Measurements from ENCODE around the gene GPX2. TPM values are rescaled to one million over a fixed set of nuclear protein-coding genes. Genes with fewer than 3 reads are reported as not detected.

GPX2 gene
- total RNA-seq, 1 experiment from 2014 or later: not detected

DNA sequence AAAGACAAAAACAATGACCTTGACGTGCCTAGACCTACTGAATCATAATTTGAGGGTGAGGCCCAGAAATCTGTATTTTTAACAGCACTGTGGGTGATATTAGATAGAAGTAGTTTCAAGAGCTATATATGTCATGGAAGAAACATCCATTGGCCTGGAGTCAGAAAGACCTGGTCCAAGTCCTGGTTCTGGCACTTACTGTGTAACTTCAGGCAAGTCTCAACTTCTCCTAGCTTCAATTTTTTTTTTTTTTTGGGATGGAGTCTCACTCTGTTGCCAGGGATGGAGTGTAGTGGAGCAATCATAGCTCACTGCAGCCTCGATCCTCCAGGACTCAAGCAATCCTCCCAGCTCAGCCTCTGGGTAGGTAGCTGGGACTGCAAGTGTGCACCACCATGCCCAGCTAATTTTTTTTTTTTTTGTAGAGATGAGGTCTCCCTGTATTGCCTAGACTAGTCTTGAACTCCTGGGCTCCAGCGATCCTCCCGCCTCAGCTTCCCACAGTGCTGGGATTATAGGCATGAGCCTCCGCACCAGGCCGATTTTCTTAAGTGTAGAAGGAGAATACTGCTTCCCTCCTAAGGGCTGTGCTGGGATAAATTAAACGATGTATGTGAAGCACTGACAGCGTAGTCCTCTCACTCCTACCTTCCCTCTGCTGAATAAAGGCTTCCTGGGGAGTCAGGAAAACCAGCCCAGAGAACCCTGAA is 14.3 kb upstream of the GPX2 start:
- CTCF ChIA-PET: interaction anchor here (0.7 kb wide), 1 partner anchor 13 kb away, joined by 6 read pairs; no protein-coding TSS in a partner anchor

GRCh38 chr14:64955297-64955696 is 12.8 kb upstream of the GPX2 start:
- Histone ChIP-seq H3K4me1 (ENCODE audit: insufficient read depth, low read length, poor library complexity, severe bottlenecking) (no peaks in the 10 kb centered on the region), H3K27ac (ENCODE audit: low read depth, low read length, poor library complexity, severe bottlenecking) (no peak overlapping the region), H3K9me3 (ENCODE audit: low read depth, low read length, poor library complexity, severe bottlenecking) (no peaks in the 10 kb centered on the region), H3K27me3 (replicated peaks; ENCODE audit: insufficient read depth, low read depth, low read length, poor library complexity) (no peaks in the 10 kb centered on the region), H3K36me3 (ENCODE audit: insufficient read depth, low read length, poor library complexity, severe bottlenecking) (no peaks in the 10 kb centered on the region), H3K4me3 (ENCODE audit: low read depth, low read length, poor library complexity, severe bottlenecking) (no peak overlapping the region)
- intact Hi-C loops (cut with micrococcal nuclease; ENCODE audit: unreplicated experiment): no loop called here
- BruUV-seq (replicated peaks): no TSS peak
- TF ChIP-seq CTCF (conservative IDR thresholded peaks at IDR 0.05; ENCODE audit: low read depth, low read length) (no peak), EZH2 (IDR thresholded peaks at IDR 0.05; ENCODE audit: borderline replicate concordance, low read depth, low read length, poor library complexity, severe bottlenecking) (no peak)
- CTCF ChIA-PET: no interaction called here
- DNase-seq (ENCODE audit: low spot score): no peak
- POLR2A ChIA-PET (ENCODE audit: low non-redundant PET): no interaction called here

More for the DNA sequence above, 14.3 kb upstream of the GPX2 start:
- intact Hi-C loops (cut with micrococcal nuclease; ENCODE audit: unreplicated experiment): no loop called here
- no peaks in the 10 kb centered on the region for H3K36me3 ChIP-seq (ENCODE audit: insufficient read depth, low read length, poor library complexity, severe bottlenecking)
- no peaks in the 10 kb centered on the region for H3K9me3 ChIP-seq (ENCODE audit: low read depth, low read length, poor library complexity, severe bottlenecking)
- POLR2A ChIA-PET (ENCODE audit: low non-redundant PET): interaction anchor here (0.6 kb wide), 1 partner anchor 69 kb away, joined by 4 read pairs; no protein-coding TSS in a partner anchor
- no peak for TF ChIP-seq EZH2 (IDR thresholded peaks at IDR 0.05; ENCODE audit: borderline replicate concordance, low read depth, low read length, poor library complexity, severe bottlenecking)
- no peak for TF ChIP-seq CTCF (conservative IDR thresholded peaks at IDR 0.05; ENCODE audit: low read depth, low read length)
- H3K4me1 ChIP-seq (ENCODE audit: insufficient read depth, low read length, poor library complexity, severe bottlenecking): no peaks in the 10 kb centered on the region
- no TSS peak for BruUV-seq (replicated peaks)
- H3K27ac ChIP-seq (ENCODE audit: low read depth, low read length, poor library complexity, severe bottlenecking): no peak overlapping the region
- no peaks in the 10 kb centered on the region for H3K27me3 ChIP-seq (replicated peaks; ENCODE audit: insufficient read depth, low read depth, low read length, poor library complexity)
- H3K4me3 ChIP-seq (ENCODE audit: low read depth, low read length, poor library complexity, severe bottlenecking): no peak overlapping the region
- no peak for DNase-seq (ENCODE audit: low spot score)

GRCh38 chr14:64954491-64955240 is 12.1 kb upstream of the GPX2 start:
- CTCF ChIA-PET: no interaction called here
- H3K4me1 ChIP-seq (ENCODE audit: insufficient read depth, low read length, poor library complexity, severe bottlenecking): no peaks in the 10 kb centered on the region
- POLR2A ChIA-PET (ENCODE audit: low non-redundant PET): no interaction called here

More at GRCh38 chr14:64954491-64955240, 12.1 kb upstream of the GPX2 start:
- no TSS peak for BruUV-seq (replicated peaks)
- H3K36me3 ChIP-seq (ENCODE audit: insufficient read depth, low read length, poor library complexity, severe bottlenecking): no peaks in the 10 kb centered on the region
- TF ChIP-seq EZH2 (IDR thresholded peaks at IDR 0.05; ENCODE audit: borderline replicate concordance, low read depth, low read length, poor library complexity, severe bottlenecking) (no peak), CTCF (conservative IDR thresholded peaks at IDR 0.05; ENCODE audit: low read depth, low read length) (no peak)
- no peak for DNase-seq (ENCODE audit: low spot score)
- H3K9me3 ChIP-seq (ENCODE audit: low read depth, low read length, poor library complexity, severe bottlenecking): no peaks in the 10 kb centered on the region
- H3K4me3 ChIP-seq (ENCODE audit: low read depth, low read length, poor library complexity, severe bottlenecking): no peak overlapping the region
- intact Hi-C loops (cut with micrococcal nuclease; ENCODE audit: unreplicated experiment): no loop called here
- no peaks in the 10 kb centered on the region for H3K27me3 ChIP-seq (replicated peaks; ENCODE audit: insufficient read depth, low read depth, low read length, poor library complexity)
- no peak overlapping the region for H3K27ac ChIP-seq (ENCODE audit: low read depth, low read length, poor library complexity, severe bottlenecking)
